ENCODE results near the gene HEXB. TPM values are rescaled to one million over a fixed set of nuclear protein-coding genes. Genes with fewer than 3 reads are reported as not detected.
A peak's percentile ranks its signal among the peaks of the same experiment; 100 is the strongest.

Gene HEXB
- total RNA-seq, 1 experiment from 2014 or later, result 84.6 TPM

- no peak for DNase-seq
- CTCF ChIA-PET, result interaction anchor here (0.5 to 0.6 kb wide), 2 partner anchors 164 to 428 kb away, joined by 5 to 6 read pairs; no protein-coding TSS in a partner anchor
- TF ChIP-seq EZH2 (IDR thresholded peaks at IDR 0.05; ENCODE audit: low read depth), result no peak
- no peak for TF ChIP-seq CTCF (conservative IDR thresholded peaks at IDR 0.05)
- Histone ChIP-seq H3K4me2 (no peak overlapping the region), H3K9me3 (ENCODE audit: insufficient read depth, low read depth) (no peaks in the 10 kb centered on the region; the same call in 1 of the 2 replicates), H3K36me3 (ENCODE audit: low read depth) (peaks cover 31% of the 10 kb centered on the region), H3K27ac (peak overlapping the region; percentile 90; the same call in 1 of the 2 replicates), H3K27me3 (ENCODE audit: insufficient read depth, low read depth) (no peaks in the 10 kb centered on the region), H3F3A (ENCODE audit: insufficient read depth, low read depth) (peaks cover 15% of the 10 kb centered on the region), H3K4me3 (no peak overlapping the region), H4K20me1 (ENCODE audit: insufficient read depth) (no peaks in the 10 kb centered on the region), H2AFZ (no peak overlapping the region), H3K79me2 (ENCODE audit: low read depth) (peaks cover 63% of the 10 kb centered on the region), H3K4me1 (replicated peaks; ENCODE audit: insufficient read depth) (peaks cover 47% of the 10 kb centered on the region), H3K9me2 (ENCODE audit: insufficient read depth) (no peaks in the 10 kb centered on the region)
- POLR2A ChIA-PET (ENCODE audit: unreplicated experiment), result interaction anchor here (0.6 to 0.7 kb wide), 2 partner anchors 12 to 1055 kb away, joined by 4 to 10 read pairs; no protein-coding TSS in a partner anchor
- no TSS peak for BruUV-seq (replicated peaks)
- intact Hi-C loops (cut with micrococcal nuclease; ENCODE audit: unreplicated experiment), result loop anchor here (5.0 to 10.0 kb wide), 4 partner anchors 104 to 504 kb away; partner anchors contain the start of genes FAM169A and GCNT4
Measured at GRCh38 chr5:74761241-74761640, 76.2 kb downstream of the HEXB start.

GRCh38 chr5:74762599-74762998 is 77.6 kb downstream of the HEXB start:
- peaks cover 47% of the 10 kb centered on the region for H3K4me1 ChIP-seq (replicated peaks; ENCODE audit: insufficient read depth)
- peaks cover 19% of the 10 kb centered on the region for H3F3A ChIP-seq (ENCODE audit: insufficient read depth, low read depth)
- peak overlapping the region; percentile 83 for H3K4me2 ChIP-seq
- peak; percentile 67 to 96 for DNase-seq
- H2AFZ ChIP-seq, result no peak overlapping the region
- no peaks in the 10 kb centered on the region for H3K9me3 ChIP-seq (ENCODE audit: insufficient read depth, low read depth)
- TF ChIP-seq CTCF (conservative IDR thresholded peaks at IDR 0.05) (no peak), EZH2 (IDR thresholded peaks at IDR 0.05; ENCODE audit: low read depth) (no peak)
- peaks cover 75% of the 10 kb centered on the region for H3K79me2 ChIP-seq (ENCODE audit: low read depth)
- intact Hi-C loops (cut with micrococcal nuclease; ENCODE audit: unreplicated experiment), result loop anchor here (5.0 to 10.0 kb wide), 4 partner anchors 102 to 502 kb away; partner anchors contain the start of genes FAM169A and GCNT4
- no peaks in the 10 kb centered on the region for H3K9me2 ChIP-seq (ENCODE audit: insufficient read depth)
- POLR2A ChIA-PET (ENCODE audit: unreplicated experiment), result no interaction called here
- H3K4me3 ChIP-seq, result no peak overlapping the region
- H3K27ac ChIP-seq, result peak overlapping the region; percentile 90
- no TSS peak for BruUV-seq (replicated peaks)
- no peaks in the 10 kb centered on the region for H3K27me3 ChIP-seq (ENCODE audit: insufficient read depth, low read depth)
- H4K20me1 ChIP-seq (ENCODE audit: insufficient read depth), result no peaks in the 10 kb centered on the region
- CTCF ChIA-PET, result no interaction called here
- H3K36me3 ChIP-seq (ENCODE audit: low read depth), result peaks cover 25% of the 10 kb centered on the region

- Histone ChIP-seq H2AFZ (no peak overlapping the region), H3K27ac (peak overlapping the region; percentile 90), H3F3A (ENCODE audit: insufficient read depth, low read depth) (peaks cover 19% of the 10 kb centered on the region), H3K36me3 (ENCODE audit: low read depth) (peaks cover 23% of the 10 kb centered on the region), H3K4me1 (replicated peaks; ENCODE audit: insufficient read depth) (peaks cover 52% of the 10 kb centered on the region), H4K20me1 (ENCODE audit: insufficient read depth) (no peaks in the 10 kb centered on the region), H3K4me3 (peak overlapping the region; percentile 9; the same call in 1 of the 2 replicates), H3K27me3 (ENCODE audit: insufficient read depth, low read depth) (no peaks in the 10 kb centered on the region), H3K9me3 (ENCODE audit: insufficient read depth, low read depth) (no peaks in the 10 kb centered on the region), H3K9me2 (ENCODE audit: insufficient read depth) (no peaks in the 10 kb centered on the region), H3K79me2 (ENCODE audit: low read depth) (peaks cover 84% of the 10 kb centered on the region), H3K4me2 (peak overlapping the region; percentile 83)
- TF ChIP-seq EZH2 (IDR thresholded peaks at IDR 0.05; ENCODE audit: low read depth), result no peak
- no peak for TF ChIP-seq CTCF (conservative IDR thresholded peaks at IDR 0.05)
- intact Hi-C loops (cut with micrococcal nuclease; ENCODE audit: unreplicated experiment), result loop anchor here (5.0 to 10.0 kb wide), 4 partner anchors 101 to 501 kb away; partner anchors contain the start of genes FAM169A and GCNT4
- DNase-seq, result peak in 1 of 2 experiments; percentile 34
- ChIA-PET POLR2A (ENCODE audit: unreplicated experiment) (interaction anchor here (0.6 to 1.2 kb wide), 2 partner anchors 546 to 573 kb away, joined by 3 to 12 read pairs; partner anchors contain the start of gene HMGCR), CTCF (no interaction called here)
- BruUV-seq (replicated peaks), result no TSS peak
Measured at GRCh38 chr5:74763504-74763903, 78.5 kb downstream of the HEXB start.
